ENCODE data around the gene PER1. TPM values are rescaled to one million over a fixed set of nuclear protein-coding genes. Genes with fewer than 3 reads are reported as not detected.

PER1 gene
- total RNA-seq, 1 experiment from 2014 or later, result 36.5 TPM

GRCh38 chr17:8138672-8139371 is 13.4 kb downstream of the PER1 start:
- Histone ChIP-seq H2BK5ac (ENCODE audit: insufficient read length, low read length) (no peak overlapping the region), H3K79me1 (ENCODE audit: insufficient read depth, low read depth, low read length, poor library complexity, severe bottlenecking) (no peaks in the 10 kb centered on the region), H3K56ac (ENCODE audit: insufficient read length, low read depth, low read length) (peak overlapping the region; percentile 2), H2BK20ac (ENCODE audit: low read depth, low read length, poor library complexity, severe bottlenecking) (no peak overlapping the region), H3K9me3 (ENCODE audit: control insufficient read depth, low read depth, low read length) (no peaks in the 10 kb centered on the region), H2BK120ac (ENCODE audit: low read depth, low read length, poor library complexity, severe bottlenecking) (no peak overlapping the region), H2AFZ (ENCODE audit: low read length) (no peak overlapping the region), H2BK12ac (ENCODE audit: insufficient read length, low read depth, low read length) (no peak overlapping the region), H3K23me2 (ENCODE audit: insufficient read length, low read depth, low read length, poor library complexity, severe bottlenecking) (peaks cover 8% of the 10 kb centered on the region), H3K4ac (ENCODE audit: low read depth, low read length) (no peak overlapping the region), H3K27me3 (ENCODE audit: insufficient read depth, low read length) (no peaks in the 10 kb centered on the region), H3K79me2 (ENCODE audit: insufficient read depth, low read length) (no peaks in the 10 kb centered on the region), H4K5ac (ENCODE audit: insufficient read length, low read depth, low read length) (no peak overlapping the region), H3T11ph (ENCODE audit: low read length) (no peak overlapping the region), H2BK15ac (ENCODE audit: low read depth, low read length) (no peak overlapping the region), H4K8ac (replicated peaks; ENCODE audit: insufficient read length, low read depth, low read length) (no peak overlapping the region), H3K4me2 (ENCODE audit: insufficient read depth, insufficient read length, low read length) (peak overlapping the region; percentile 60), H3K9ac (ENCODE audit: extremely low read depth, insufficient read length, low read length) (peak overlapping the region; percentile 43), H3K14ac (ENCODE audit: insufficient read depth, low read length) (no peak overlapping the region), H3K4me1 (ENCODE audit: insufficient read depth, low read length) (no peaks in the 10 kb centered on the region), H2AK5ac (ENCODE audit: insufficient read length, low read length) (no peak overlapping the region), H3K27ac (ENCODE audit: insufficient read length, low read depth, low read length) (peak overlapping the region; percentile 37), H4K20me1 (ENCODE audit: control insufficient read depth, insufficient read depth, insufficient read length) (no peaks in the 10 kb centered on the region), H4K91ac (ENCODE audit: insufficient read length, low read depth, low read length) (no peak overlapping the region), H3K18ac (ENCODE audit: insufficient read length, low read depth, low read length) (no peak overlapping the region), H3K23ac (ENCODE audit: insufficient read length, low read depth, low read length) (no peak overlapping the region)
- DNase-seq, result peak; percentile 98
- Mint-ChIP-seq H3K36me3 (ENCODE audit: insufficient read depth in 1 of 3, low read depth in 3 of 3) (peaks cover 8 to 36% (median 25%) of the 10 kb centered on the region in 3 experiments; a peak in 6 of 7 replicates), H3K27me3 (ENCODE audit: low read depth) (peaks cover 6% of the 10 kb centered on the region), H3K27ac (no peak overlapping the region), H3K4me3 (no peak overlapping the region), H3K9me3 (no peaks in the 10 kb centered on the region), H3K4me1 (peaks cover 3 to 10% of the 10 kb centered on the region in 2 experiments)
- peak; percentile 96 for TF ChIP-seq CTCF (conservative IDR thresholded peaks at IDR 0.05)
- no CpG with 5 or more reads among the region's 46 CpGs for WGBS (ENCODE audit: extremely low coverage, insufficient read length, low lambda C conversion rate)
